ENCODE measurements around the gene ZNF260.

Gene ZNF260

DNA sequence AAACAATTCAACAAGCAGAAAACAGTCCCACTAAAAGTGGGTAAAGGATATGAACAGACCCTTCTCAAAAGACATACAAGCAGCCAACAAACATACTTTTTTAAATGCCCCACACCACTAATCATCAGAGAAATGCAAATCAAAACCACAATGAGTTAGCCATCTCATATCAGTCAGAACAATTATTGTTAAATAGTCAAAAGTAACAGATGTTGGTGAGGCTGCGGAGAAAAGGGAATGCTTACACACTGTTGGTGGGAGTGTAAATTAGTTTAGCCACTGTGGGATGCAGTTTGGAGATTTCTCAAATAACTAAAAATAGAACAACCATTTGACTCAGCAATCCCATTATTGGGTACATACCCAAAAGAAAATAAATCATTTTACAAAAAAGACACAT is 36.3 kb upstream of the ZNF260 start:
- TF ChIP-seq, protein P1, sequence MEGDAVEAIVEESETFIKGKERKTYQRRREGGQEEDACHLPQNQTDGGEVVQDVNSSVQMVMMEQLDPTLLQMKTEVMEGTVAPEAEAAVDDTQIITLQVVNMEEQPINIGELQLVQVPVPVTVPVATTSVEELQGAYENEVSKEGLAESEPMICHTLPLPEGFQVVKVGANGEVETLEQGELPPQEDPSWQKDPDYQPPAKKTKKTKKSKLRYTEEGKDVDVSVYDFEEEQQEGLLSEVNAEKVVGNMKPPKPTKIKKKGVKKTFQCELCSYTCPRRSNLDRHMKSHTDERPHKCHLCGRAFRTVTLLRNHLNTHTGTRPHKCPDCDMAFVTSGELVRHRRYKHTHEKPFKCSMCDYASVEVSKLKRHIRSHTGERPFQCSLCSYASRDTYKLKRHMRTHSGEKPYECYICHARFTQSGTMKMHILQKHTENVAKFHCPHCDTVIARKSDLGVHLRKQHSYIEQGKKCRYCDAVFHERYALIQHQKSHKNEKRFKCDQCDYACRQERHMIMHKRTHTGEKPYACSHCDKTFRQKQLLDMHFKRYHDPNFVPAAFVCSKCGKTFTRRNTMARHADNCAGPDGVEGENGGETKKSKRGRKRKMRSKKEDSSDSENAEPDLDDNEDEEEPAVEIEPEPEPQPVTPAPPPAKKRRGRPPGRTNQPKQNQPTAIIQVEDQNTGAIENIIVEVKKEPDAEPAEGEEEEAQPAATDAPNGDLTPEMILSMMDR (IDR thresholded peaks at IDR 0.05; ENCODE audit: low read depth, low read length) = no peak
- no peak for DNase-seq (ENCODE audit: extremely low read depth, low read depth)

DNA sequence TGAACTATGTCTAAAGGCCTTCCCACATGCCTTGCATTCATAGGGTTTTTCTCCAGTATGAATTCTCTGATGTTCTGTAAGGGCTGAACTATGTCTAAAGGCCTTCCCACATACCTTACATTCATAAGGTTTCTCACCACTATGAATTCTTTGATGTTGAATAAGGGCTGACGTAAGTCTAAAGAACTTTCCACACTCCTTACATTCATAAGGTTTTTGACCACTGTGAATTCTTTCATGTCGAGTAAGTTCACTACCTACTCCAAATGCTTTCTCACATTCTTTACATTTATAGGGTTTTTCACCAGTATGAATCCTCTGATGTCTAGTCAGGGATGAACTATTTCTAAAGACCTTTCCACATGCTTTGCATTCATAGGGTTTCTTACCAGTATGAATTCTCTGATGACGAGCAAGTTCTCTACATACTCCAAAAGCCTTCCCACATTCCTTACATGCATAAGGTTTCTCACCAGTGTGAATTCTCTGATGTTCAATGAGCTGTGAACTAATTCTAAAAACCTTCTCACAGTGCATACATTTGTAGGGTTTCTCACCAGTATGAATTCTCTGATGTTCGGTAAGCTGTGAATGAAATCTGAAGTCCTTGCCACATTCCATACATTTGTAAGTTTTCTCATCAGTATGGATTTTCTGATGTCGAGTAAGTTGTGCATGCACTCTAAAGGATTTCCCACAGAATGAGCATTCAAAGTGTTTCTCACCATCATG is 19.1 kb upstream of the ZNF260 start:
- DNase-seq (ENCODE audit: extremely low read depth, low read depth) = no peak
- TF ChIP-seq, protein P1 (IDR thresholded peaks at IDR 0.05; ENCODE audit: low read depth, low read length) = no peak

DNA sequence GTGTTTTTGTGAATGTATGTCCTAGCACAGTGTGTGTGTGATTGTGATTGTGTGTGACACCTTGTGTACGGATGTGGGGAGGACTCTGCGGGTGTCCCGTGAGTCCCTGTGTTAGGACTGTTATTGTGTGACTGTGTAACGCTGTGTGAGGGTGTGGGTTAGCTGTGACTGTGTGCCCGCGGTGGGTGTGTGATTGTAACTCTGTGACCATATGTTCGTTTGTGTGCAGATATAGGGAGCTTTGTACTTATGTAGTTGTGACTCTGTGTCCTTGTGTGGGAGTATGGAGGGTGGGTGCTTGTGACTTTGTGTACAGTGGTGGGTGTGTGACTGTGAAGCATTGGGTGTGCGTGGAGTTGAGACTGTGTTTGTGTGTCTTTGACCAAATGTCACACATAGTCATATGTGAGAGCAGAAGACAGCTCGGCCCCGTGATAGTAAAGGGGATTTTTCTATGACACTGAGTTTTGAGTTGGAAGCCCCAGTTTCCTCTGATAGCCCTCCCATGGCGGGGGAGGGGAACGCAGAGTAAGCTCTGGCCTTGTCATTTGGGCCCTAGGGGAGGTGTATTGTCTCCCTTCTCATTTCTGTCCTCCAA is 949 bp upstream of the ZNF260 start:
- TF ChIP-seq, protein P1 (IDR thresholded peaks at IDR 0.05; ENCODE audit: low read depth, low read length) = no peak
- DNase-seq (ENCODE audit: extremely low read depth, low read depth) = no peak

DNA sequence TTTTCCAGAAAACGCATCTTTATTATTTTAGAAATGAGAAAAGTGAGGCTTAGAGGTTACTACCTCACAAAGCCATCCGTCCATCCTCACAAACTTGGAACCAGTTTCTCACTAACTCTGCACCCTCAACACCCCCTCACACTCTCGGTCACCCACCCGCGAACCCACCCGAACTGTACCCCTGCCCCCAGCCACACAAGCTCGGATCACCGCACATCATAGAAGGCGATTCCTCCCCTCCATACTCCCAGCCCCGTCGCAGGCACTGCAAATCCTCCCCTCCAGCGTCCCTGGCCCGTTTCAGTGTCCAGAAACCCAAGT is 238 bp downstream of the ZNF260 start:
- TF ChIP-seq, protein P1 (IDR thresholded peaks at IDR 0.05; ENCODE audit: low read depth, low read length) = no peak
- no peak for DNase-seq (ENCODE audit: extremely low read depth, low read depth)

DNA sequence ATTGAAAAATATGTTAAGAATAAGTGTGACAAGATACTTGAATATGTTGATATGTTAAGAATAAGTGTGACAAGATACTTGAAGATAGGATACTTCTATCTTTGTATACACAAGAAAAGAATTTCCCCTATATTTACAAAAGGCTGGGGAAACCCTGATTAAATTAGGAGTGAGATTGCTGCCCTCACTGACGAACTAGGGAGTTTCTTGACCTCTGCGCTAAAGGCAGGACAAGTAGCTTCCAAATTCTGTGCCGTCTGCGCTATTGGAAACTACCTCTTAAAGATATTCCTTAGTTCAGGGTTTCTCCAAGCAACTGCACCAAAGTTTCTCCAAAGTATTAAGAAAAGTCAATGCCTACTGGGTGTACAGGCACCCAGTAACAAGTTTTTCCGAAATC is 730 bp downstream of the ZNF260 start:
- TF ChIP-seq, protein P1 (IDR thresholded peaks at IDR 0.05; ENCODE audit: low read depth, low read length) = no peak
- no peak for DNase-seq (ENCODE audit: extremely low read depth, low read depth)

DNA sequence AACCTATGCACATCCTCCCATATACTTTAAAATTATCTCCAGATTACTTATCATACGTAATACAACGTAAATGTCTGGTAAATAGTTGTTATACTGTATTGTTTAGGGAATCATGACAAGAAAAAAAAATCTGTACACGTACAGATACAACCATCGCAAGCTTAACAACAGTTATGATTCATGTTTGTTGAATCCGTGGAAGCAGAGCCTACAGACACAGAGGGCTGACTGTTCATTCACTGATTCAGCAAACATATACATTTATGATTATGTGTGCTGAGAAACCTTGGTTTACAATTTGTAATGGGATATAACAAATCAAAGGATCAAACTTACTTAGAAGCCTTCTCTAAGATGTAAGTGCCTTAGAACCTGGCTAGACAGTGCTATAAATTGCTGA is 1.5 kb downstream of the ZNF260 start:
- no peak for DNase-seq (ENCODE audit: extremely low read depth, low read depth)
- TF ChIP-seq, protein P1 (IDR thresholded peaks at IDR 0.05; ENCODE audit: low read depth, low read length) = no peak

DNA sequence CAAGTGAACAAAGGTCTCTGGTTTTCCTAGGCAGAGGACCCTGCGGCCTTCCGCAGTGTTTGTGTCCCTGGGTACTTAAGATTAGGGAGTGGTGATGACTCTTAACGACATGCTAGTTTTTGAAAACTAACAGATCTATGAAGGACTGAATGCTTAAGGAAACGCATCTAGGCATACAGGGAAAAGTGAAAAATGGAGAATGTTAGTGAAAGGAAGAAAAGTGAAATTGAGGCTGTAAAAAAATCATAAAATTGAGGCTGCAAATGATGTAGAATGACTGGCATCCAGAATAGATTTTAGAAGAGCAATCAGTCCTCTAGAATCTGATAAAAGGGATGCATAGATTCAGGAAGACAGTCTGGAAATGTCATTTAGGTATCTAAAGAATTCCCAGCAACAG is 3.5 kb downstream of the ZNF260 start:
- TF ChIP-seq, protein P1 (IDR thresholded peaks at IDR 0.05; ENCODE audit: low read depth, low read length) = no peak
- DNase-seq (ENCODE audit: extremely low read depth, low read depth) = no peak

Data from AG09319 (cell line).